Measurements from ENCODE around the gene MLXIPL. TPM values are rescaled to one million over a fixed set of nuclear protein-coding genes. Genes with fewer than 3 reads are reported as not detected.
A peak's percentile ranks its signal among the peaks of the same experiment; 100 is the strongest.
"Not testable (repeated sequence)": the region's sequence is repeated elsewhere in the genome, so short reads cannot be mapped to it uniquely, and the experiment has no call there.

The MLXIPL gene
- total RNA-seq, 2 experiments from 2014 or later, result not detected

- Mint-ChIP-seq H3K27ac (no peak overlapping the region), H3K9me3 (ENCODE audit: low read depth) (no peaks in the 10 kb centered on the region), H3K36me3 (ENCODE audit: low read depth) (peaks cover 57% of the 10 kb centered on the region), H3K27me3 (no peaks in the 10 kb centered on the region), H3K4me1 (peaks cover 12% of the 10 kb centered on the region), H3K4me3 (no peak overlapping the region)
- ATAC-seq, result no peak
- ChIA-PET POLR2A (no interaction called here), CTCF (no interaction called here)
- intact Hi-C loops (cut with DNase I, micrococcal nuclease), result no loop called here
- no peak for DNase-seq
These were observed 51.0 kb downstream of the MLXIPL start for GRCh38 chr7:73573276-73573675.

- intact Hi-C loops (cut with DNase I, micrococcal nuclease), result no loop called here
- H3K27me3 Mint-ChIP-seq, result no peaks in the 10 kb centered on the region
- ATAC-seq (no peak), DNase-seq (no peak)
- H3K27ac Mint-ChIP-seq, result no peak overlapping the region
- POLR2A ChIA-PET, result no interaction called here
- CTCF ChIA-PET, result interaction anchor here (0.6 kb wide), 1 partner anchor 249 kb away, joined by 3 read pairs; no protein-coding TSS in a partner anchor
- H3K4me1 Mint-ChIP-seq, result peaks cover 17% of the 10 kb centered on the region
- H3K9me3 Mint-ChIP-seq (ENCODE audit: low read depth), result no peaks in the 10 kb centered on the region
- H3K36me3 Mint-ChIP-seq (ENCODE audit: low read depth), result peaks cover 56% of the 10 kb centered on the region
- no peak overlapping the region for H3K4me3 Mint-ChIP-seq
These were observed 51.5 kb downstream of the MLXIPL start for GRCh38 chr7:73572767-73573186.

GRCh38 chr7:73570977-73571376 lies 53.3 kb downstream of the MLXIPL start:
- H3K36me3 Mint-ChIP-seq (ENCODE audit: low read depth), result peaks cover 45% of the 10 kb centered on the region
- ATAC-seq (no peak), DNase-seq (no peak)
- CTCF ChIA-PET, result no interaction called here
- H3K4me1 Mint-ChIP-seq, result peaks cover 18% of the 10 kb centered on the region
- no peak overlapping the region for H3K4me3 Mint-ChIP-seq
- POLR2A ChIA-PET, result no interaction called here
- H3K9me3 Mint-ChIP-seq (ENCODE audit: low read depth), result no peaks in the 10 kb centered on the region
- no peaks in the 10 kb centered on the region for H3K27me3 Mint-ChIP-seq
- no peak overlapping the region for H3K27ac Mint-ChIP-seq
- intact Hi-C loops (cut with DNase I, micrococcal nuclease), result no loop called here

GRCh38 chr7:73570521-73570920 lies 53.8 kb downstream of the MLXIPL start:
- DNase-seq (no peak), ATAC-seq (no peak)
- intact Hi-C loops (cut with DNase I, micrococcal nuclease), result no loop called here
- POLR2A ChIA-PET, result no interaction called here
- H3K27me3 Mint-ChIP-seq, result no peaks in the 10 kb centered on the region
- peaks cover 45% of the 10 kb centered on the region for H3K36me3 Mint-ChIP-seq (ENCODE audit: low read depth)
- H3K9me3 Mint-ChIP-seq (ENCODE audit: low read depth), result no peaks in the 10 kb centered on the region
- H3K4me1 Mint-ChIP-seq, result peaks cover 22% of the 10 kb centered on the region
- no peak overlapping the region for H3K4me3 Mint-ChIP-seq
- no peak overlapping the region for H3K27ac Mint-ChIP-seq
- CTCF ChIA-PET, result no interaction called here

- DNase-seq, result no peak
- Mint-ChIP-seq H3K27me3 (no peaks in the 10 kb centered on the region), H3K9me3 (ENCODE audit: low read depth) (no peaks in the 10 kb centered on the region), H3K27ac (no peak overlapping the region), H3K36me3 (ENCODE audit: low read depth) (peaks cover 45% of the 10 kb centered on the region), H3K4me3 (no peak overlapping the region), H3K4me1 (peaks cover 24% of the 10 kb centered on the region)
- ATAC-seq, result no peak
- CTCF ChIA-PET, result no interaction called here
- POLR2A ChIA-PET, result no interaction called here
- intact Hi-C loops (cut with DNase I, micrococcal nuclease), result no loop called here
These were observed 55.2 kb downstream of the MLXIPL start for GRCh38 chr7:73569042-73569608.

- no peak for DNase-seq
- ChIA-PET POLR2A (interaction anchor here (0.7 kb wide), 1 partner anchor 8 kb away, joined by 3 read pairs; no protein-coding TSS in a partner anchor), CTCF (interaction anchor here (0.6 to 0.7 kb wide), 2 partner anchors 11 to 13 kb away, joined by 3 read pairs; no protein-coding TSS in a partner anchor)
- Mint-ChIP-seq H3K36me3 (ENCODE audit: low read depth) (peaks cover 35% of the 10 kb centered on the region), H3K27ac (no peak overlapping the region), H3K9me3 (ENCODE audit: low read depth) (no peaks in the 10 kb centered on the region), H3K27me3 (no peaks in the 10 kb centered on the region), H3K4me1 (peaks cover 24% of the 10 kb centered on the region), H3K4me3 (no peak overlapping the region)
- intact Hi-C loops (cut with DNase I, micrococcal nuclease), result no loop called here
- peak; percentile 22 for ATAC-seq
These were observed 56.3 kb downstream of the MLXIPL start for GRCh38 chr7:73567846-73568685.

GRCh38 chr7:73567140-73567539 lies 57.2 kb downstream of the MLXIPL start:
- Mint-ChIP-seq H3K4me1 (peaks cover 24% of the 10 kb centered on the region), H3K36me3 (ENCODE audit: low read depth) (peaks cover 26% of the 10 kb centered on the region), H3K4me3 (no peak overlapping the region), H3K27ac (no peak overlapping the region), H3K27me3 (no peaks in the 10 kb centered on the region), H3K9me3 (ENCODE audit: low read depth) (no peaks in the 10 kb centered on the region)
- ATAC-seq, result no peak
- intact Hi-C loops (cut with DNase I, micrococcal nuclease), result no loop called here
- ChIA-PET POLR2A (interaction anchor here (0.7 kb wide), 1 partner anchor 9 kb away, joined by 3 read pairs; no protein-coding TSS in a partner anchor), CTCF (interaction anchor here (1.3 to 1.6 kb wide), 2 partner anchors 9 to 11 kb away, joined by 3 to 4 read pairs; no protein-coding TSS in a partner anchor)
- DNase-seq, result no peak

GRCh38 chr7:73566431-73566830 lies 57.9 kb downstream of the MLXIPL start:
- ChIA-PET CTCF (interaction anchor here (1.3 to 1.6 kb wide), 3 partner anchors 8 to 38 kb away, joined by 3 to 4 read pairs (median 4); no protein-coding TSS in a partner anchor), POLR2A (interaction anchor here (0.6 to 1.4 kb wide), 3 partner anchors 9 to 44 kb away, joined by 3 to 5 read pairs (median 3); partner anchors contain the start of genes BAZ1B and BCL7B)
- peaks cover 21% of the 10 kb centered on the region for H3K36me3 Mint-ChIP-seq (ENCODE audit: low read depth)
- ATAC-seq; H3K9me3 Mint-ChIP-seq (ENCODE audit: low read depth); H3K27me3 Mint-ChIP-seq; H3K27ac Mint-ChIP-seq; DNase-seq; intact Hi-C loops (cut with DNase I, micrococcal nuclease): not testable (repeated sequence)
- peak overlapping the region; percentile 42 for H3K4me3 Mint-ChIP-seq
- peaks cover 24% of the 10 kb centered on the region for H3K4me1 Mint-ChIP-seq

GRCh38 chr7:73565675-73566340 lies 58.5 kb downstream of the MLXIPL start:
- ATAC-seq (no peak), DNase-seq (no peak)
- Mint-ChIP-seq H3K4me1 (peaks cover 24% of the 10 kb centered on the region), H3K9me3 (ENCODE audit: low read depth) (no peaks in the 10 kb centered on the region), H3K36me3 (ENCODE audit: low read depth) (peaks cover 15% of the 10 kb centered on the region), H3K27me3 (no peaks in the 10 kb centered on the region), H3K4me3 (peak overlapping the region; percentile 27), H3K27ac (peak overlapping the region; percentile 27)
- ChIA-PET CTCF (interaction anchor here (0.6 to 1.6 kb wide), 3 partner anchors 9 to 172 kb away, joined by 3 to 4 read pairs (median 4); no protein-coding TSS in a partner anchor), POLR2A (interaction anchor here (0.6 to 1.4 kb wide), 3 partner anchors 9 to 44 kb away, joined by 3 to 5 read pairs (median 3); partner anchors contain the start of genes BAZ1B and BCL7B)
- intact Hi-C loops (cut with DNase I, micrococcal nuclease), result no loop called here

GRCh38 chr7:73560109-73560835 lies 64.0 kb downstream of the MLXIPL start:
- ChIA-PET CTCF (interaction anchor here (0.8 to 1.5 kb wide), 4 partner anchors 13 to 295 kb away, joined by 3 to 6 read pairs (median 3); partner anchors contain the start of gene MLXIPL), POLR2A (interaction anchor here (0.6 to 1.2 kb wide), 3 partner anchors 13 to 1900 kb away, joined by 3 to 6 read pairs (median 3); partner anchors contain the start of gene TBL2)
- Mint-ChIP-seq H3K36me3 (ENCODE audit: low read depth) (peaks cover 8% of the 10 kb centered on the region), H3K4me3 (no peak overlapping the region), H3K9me3 (ENCODE audit: low read depth) (no peaks in the 10 kb centered on the region), H3K4me1 (peaks cover 23% of the 10 kb centered on the region), H3K27me3 (no peaks in the 10 kb centered on the region), H3K27ac (peak overlapping the region; percentile 16)
- DNase-seq (peak; percentile 42), ATAC-seq (peak; percentile 40)
- intact Hi-C loops (cut with DNase I, micrococcal nuclease), result no loop called here

Data from activated CD4-positive, alpha-beta T cell treated with anti-CD3 and anti-CD28 coated beads for 36 hours (primary cell).